ENCODE results near the gene TSKU.

Gene TSKU

GRCh38 chr11:76786441-76787014 is 3.4 kb downstream of the TSKU start:
- ChIA-PET CTCF (interaction anchor here (0.8 to 2.1 kb wide), 4 partner anchors 11 to 53 kb away, joined by 3 to 11 read pairs (median 6); no protein-coding TSS in a partner anchor), POLR2A (no interaction called here)
- H3K4me3 ChIP-seq (ENCODE audit: low read depth, low read length) = no peak overlapping the region
- no peak for DNase-seq (ENCODE audit: low read depth, low spot score)
- TF ChIP-seq CTCF (IDR thresholded peaks at IDR 0.05; ENCODE audit: insufficient read depth, low read length, missing control alignments) = no peak

DNA sequence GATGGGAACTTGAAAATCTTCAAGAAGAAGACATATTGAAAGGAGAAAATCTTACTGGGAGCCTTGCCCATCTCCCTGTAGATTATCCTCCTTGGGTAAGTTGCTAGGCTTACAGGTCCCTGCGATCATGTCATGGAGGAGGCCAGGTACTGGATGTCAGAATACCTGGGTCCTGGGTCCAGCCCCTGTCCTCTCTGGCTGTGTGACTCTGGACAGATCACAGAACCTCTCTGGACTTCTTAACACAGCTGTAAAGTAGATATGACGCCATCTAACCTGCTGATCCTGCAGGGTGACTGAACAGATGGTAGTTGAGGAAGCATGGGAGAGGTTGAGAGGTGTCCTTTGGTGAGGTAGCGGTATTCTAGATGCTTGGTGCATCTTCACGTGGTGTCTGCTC is 4.1 kb downstream of the TSKU start:
- ChIA-PET CTCF (interaction anchor here (1.5 to 2.7 kb wide), 4 partner anchors 15 to 66 kb away, joined by 3 to 6 read pairs (median 6); no protein-coding TSS in a partner anchor), POLR2A (interaction anchor here (1.0 kb wide), 1 partner anchor 17 kb away, joined by 3 read pairs; no protein-coding TSS in a partner anchor)

DNA sequence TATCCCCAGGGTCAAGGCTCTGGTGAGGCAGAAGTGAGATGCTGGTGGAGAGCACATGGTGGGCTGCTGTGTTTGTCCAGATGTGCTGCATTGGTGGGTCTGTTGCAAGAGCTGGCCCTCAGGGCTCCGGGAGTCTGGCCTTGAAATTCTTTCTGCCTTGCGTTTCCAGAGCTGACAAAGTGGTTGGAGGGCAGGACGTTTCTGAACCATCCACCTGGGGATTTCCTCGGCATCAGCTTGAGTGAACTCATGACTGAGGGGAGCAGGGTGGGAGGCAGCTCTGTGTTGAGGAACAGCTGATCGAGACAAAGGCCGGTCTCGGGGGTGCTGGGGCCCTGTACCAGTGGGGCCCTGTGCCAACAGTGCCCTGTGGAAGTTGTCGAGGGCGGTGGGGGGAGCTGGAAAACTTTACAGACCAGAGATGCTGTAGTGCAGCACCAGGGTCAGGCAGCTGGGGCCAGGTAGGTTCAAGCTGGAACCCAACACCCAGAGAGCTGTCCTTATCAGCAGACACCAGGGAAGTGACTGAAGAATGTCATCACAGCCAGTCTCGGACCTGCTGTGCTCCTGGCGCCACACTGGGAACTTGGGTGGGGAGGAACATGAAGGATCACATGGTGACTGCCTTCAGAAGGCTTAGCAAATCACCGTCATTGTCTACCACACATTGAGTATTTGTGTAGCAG is 4.9 kb downstream of the TSKU start:
- DNase-seq (ENCODE audit: low read depth, low spot score) = no peak
- H3K4me3 ChIP-seq (ENCODE audit: low read depth, low read length) = no peak overlapping the region
- no peak for TF ChIP-seq CTCF (IDR thresholded peaks at IDR 0.05; ENCODE audit: insufficient read depth, low read length, missing control alignments)
- CTCF ChIA-PET = interaction anchor here (0.6 to 2.7 kb wide), 8 partner anchors 10 to 132 kb away, joined by 3 to 8 read pairs (median 4); no protein-coding TSS in a partner anchor
- POLR2A ChIA-PET = interaction anchor here (1.0 kb wide), 1 partner anchor 18 kb away, joined by 3 read pairs; no protein-coding TSS in a partner anchor

More for the DNA sequence above, 4.1 kb downstream of the TSKU start:
- DNase-seq (ENCODE audit: low read depth, low spot score) = no peak
- TF ChIP-seq CTCF (IDR thresholded peaks at IDR 0.05; ENCODE audit: insufficient read depth, low read length, missing control alignments) = no peak
- H3K4me3 ChIP-seq (ENCODE audit: low read depth, low read length) = no peak overlapping the region

DNA sequence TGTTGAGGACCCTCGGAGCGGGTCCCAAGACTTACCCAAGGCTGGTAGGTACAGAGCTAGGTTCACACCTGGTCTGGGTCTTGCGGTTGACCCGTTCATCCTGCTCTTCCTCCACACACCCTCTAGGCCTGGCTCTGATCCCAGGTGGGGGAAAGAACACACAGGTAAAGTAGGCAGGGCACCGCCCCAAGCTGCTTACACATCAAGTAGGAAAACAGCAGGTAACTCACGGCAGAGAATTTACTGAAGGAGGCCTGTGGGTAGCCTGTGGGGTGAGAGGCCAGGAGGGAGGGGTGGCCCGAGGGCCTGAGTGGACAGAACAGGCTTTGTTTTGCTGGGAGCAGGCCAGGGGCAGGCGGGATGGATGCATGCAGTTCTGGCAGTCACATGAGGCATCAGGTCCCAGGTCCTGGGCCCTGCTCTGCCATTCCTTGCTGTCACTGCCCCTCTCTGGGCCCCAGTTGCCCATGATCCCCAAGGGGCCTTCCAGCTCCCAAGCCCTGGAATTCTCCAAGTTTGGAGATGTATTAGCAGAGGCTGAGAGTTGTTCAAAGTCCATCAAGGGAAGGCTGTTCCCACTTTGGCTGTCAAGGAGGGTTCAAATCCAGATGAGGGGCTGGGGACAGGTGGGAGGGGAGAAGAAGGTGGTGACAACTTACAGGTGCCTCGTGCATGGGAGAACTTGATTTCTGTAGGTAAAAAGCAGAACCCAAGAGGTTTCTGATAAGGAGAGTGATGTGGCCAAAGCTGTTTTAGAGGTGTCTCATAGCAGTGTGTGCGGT is 5.7 kb downstream of the TSKU start:
- ChIA-PET CTCF (interaction anchor here (1.0 to 2.7 kb wide), 8 partner anchors 9 to 131 kb away, joined by 3 to 8 read pairs (median 4); no protein-coding TSS in a partner anchor), POLR2A (interaction anchor here (0.6 kb wide), 1 partner anchor 25 kb away, joined by 3 read pairs; no protein-coding TSS in a partner anchor)
- no peak for TF ChIP-seq CTCF (IDR thresholded peaks at IDR 0.05; ENCODE audit: insufficient read depth, low read length, missing control alignments)
- no peak for DNase-seq (ENCODE audit: low read depth, low spot score)
- no peak overlapping the region for H3K4me3 ChIP-seq (ENCODE audit: low read depth, low read length)

- POLR2A ChIA-PET = interaction anchor here (0.6 kb wide), 1 partner anchor 26 kb away, joined by 3 read pairs; no protein-coding TSS in a partner anchor
- CTCF ChIA-PET = interaction anchor here (1.8 to 2.7 kb wide), 3 partner anchors 9 to 54 kb away, joined by 3 to 7 read pairs (median 6); no protein-coding TSS in a partner anchor
- TF ChIP-seq CTCF (IDR thresholded peaks at IDR 0.05; ENCODE audit: insufficient read depth, low read length, missing control alignments) = no peak
- H3K4me3 ChIP-seq (ENCODE audit: low read depth, low read length) = no peak overlapping the region
- no peak for DNase-seq (ENCODE audit: low read depth, low spot score)
These were observed 6.2 kb downstream of the TSKU start for GRCh38 chr11:76789443-76789719.

Measured in AG04449 (cell line).